ENCODE measurements around the gene TSPAN33. TPM values are rescaled to one million over a fixed set of nuclear protein-coding genes. Genes with fewer than 3 reads are reported as not detected.

The TSPAN33 gene
- total RNA-seq, 1 donor from 2014 or later: 6.4 TPM

- Mint-ChIP-seq H3K27ac (no peak overlapping the region), H3K9me3 (no peaks in the 10 kb centered on the region), H3K4me1 (peaks cover 9% of the 10 kb centered on the region), H3K4me3 (peak overlapping the region; percentile 71), H3K36me3 (no peaks in the 10 kb centered on the region), H3K27me3 (ENCODE audit: low read depth) (peaks cover 64% of the 10 kb centered on the region)
- no peak for TF ChIP-seq CTCF (IDR thresholded peaks at IDR 0.05; ENCODE audit: unreplicated experiment)
- DNase-seq (ENCODE audit: low spot score in 2 of 2, unreplicated experiment in 2 of 2): no peak
Observed at GRCh38 chr7:129143724-129144094, 798 bp upstream of the TSPAN33 start.

GRCh38 chr7:129144834-129145668 lies 544 bp downstream of the TSPAN33 start:
- Mint-ChIP-seq H3K27ac (no peak overlapping the region), H3K4me1 (peaks cover 9% of the 10 kb centered on the region), H3K9me3 (no peaks in the 10 kb centered on the region), H3K36me3 (no peaks in the 10 kb centered on the region), H3K27me3 (ENCODE audit: low read depth) (peaks cover 66% of the 10 kb centered on the region), H3K4me3 (peak overlapping the region; percentile 65)
- DNase-seq (ENCODE audit: low spot score in 2 of 2, unreplicated experiment in 2 of 2): no peak
- no peak for TF ChIP-seq CTCF (IDR thresholded peaks at IDR 0.05; ENCODE audit: unreplicated experiment)

- H3K27ac Mint-ChIP-seq: no peak overlapping the region
- H3K9me3 Mint-ChIP-seq: no peaks in the 10 kb centered on the region
- no peak for DNase-seq (ENCODE audit: low spot score in 2 of 2, unreplicated experiment in 2 of 2)
- peaks cover 61% of the 10 kb centered on the region for H3K27me3 Mint-ChIP-seq (ENCODE audit: low read depth)
- H3K36me3 Mint-ChIP-seq: no peaks in the 10 kb centered on the region
- peaks cover 9% of the 10 kb centered on the region for H3K4me1 Mint-ChIP-seq
- no peak for TF ChIP-seq CTCF (IDR thresholded peaks at IDR 0.05; ENCODE audit: unreplicated experiment)
- peak overlapping the region; percentile 64 for H3K4me3 Mint-ChIP-seq
Observed at GRCh38 chr7:129146237-129146979, 1.9 kb downstream of the TSPAN33 start.

GRCh38 chr7:129147731-129148130 lies 3.2 kb downstream of the TSPAN33 start:
- TF ChIP-seq CTCF (IDR thresholded peaks at IDR 0.05; ENCODE audit: unreplicated experiment): no peak
- H3K27me3 Mint-ChIP-seq (ENCODE audit: low read depth): peaks cover 54% of the 10 kb centered on the region
- H3K27ac Mint-ChIP-seq: no peak overlapping the region
- no peak for DNase-seq (ENCODE audit: low spot score in 2 of 2, unreplicated experiment in 2 of 2)
- peaks cover 9% of the 10 kb centered on the region for H3K4me1 Mint-ChIP-seq
- H3K36me3 Mint-ChIP-seq: no peaks in the 10 kb centered on the region
- no peak overlapping the region for H3K4me3 Mint-ChIP-seq
- no peaks in the 10 kb centered on the region for H3K9me3 Mint-ChIP-seq

- Mint-ChIP-seq H3K27ac (no peak overlapping the region), H3K4me1 (peaks cover 6% of the 10 kb centered on the region), H3K27me3 (ENCODE audit: low read depth) (peaks cover 42% of the 10 kb centered on the region), H3K4me3 (no peak overlapping the region), H3K9me3 (no peaks in the 10 kb centered on the region), H3K36me3 (no peaks in the 10 kb centered on the region)
- no peak for TF ChIP-seq CTCF (IDR thresholded peaks at IDR 0.05; ENCODE audit: unreplicated experiment)
- DNase-seq (ENCODE audit: low spot score in 2 of 2, unreplicated experiment in 2 of 2): no peak
Observed at GRCh38 chr7:129149511-129149910, 5.0 kb downstream of the TSPAN33 start.
